ENCODE results near the gene QPCTL. TPM values are rescaled to one million over a fixed set of nuclear protein-coding genes. Genes with fewer than 3 reads are reported as not detected.

Gene QPCTL
- total and polyA plus RNA-seq, 10 of the 15 experiments (the other 5 are each of a cell fraction or from before 2014, with no cell fraction given), result 1.1 to 22.6 (median 11.2) TPM

DNA sequence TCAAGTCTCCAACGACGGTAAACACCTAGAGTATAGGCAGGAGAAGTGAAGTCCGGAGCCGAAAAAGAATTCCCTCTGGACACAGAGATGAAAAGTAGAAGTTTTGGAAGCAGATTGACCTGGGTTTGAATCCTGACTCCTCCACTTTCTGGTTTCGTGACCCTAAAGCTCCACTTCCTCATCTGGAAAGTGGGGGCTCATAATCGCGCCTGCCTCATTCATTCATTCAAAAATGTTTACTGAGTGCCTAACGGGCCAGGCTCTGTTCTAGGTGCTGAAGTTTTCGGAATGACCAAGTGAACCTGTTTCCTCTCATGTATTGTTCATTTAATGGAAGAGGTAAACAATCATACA lies 46.1 kb upstream of the QPCTL start:
- no TSS peak for BruUV-seq (replicated peaks)
- peak overlapping the region; percentile 24; the same call in 1 of the 2 replicates for H3K9ac ChIP-seq (ENCODE audit: control insufficient read depth, insufficient read depth, low read length)
- no peaks in the 10 kb centered on the region for H3K9me3 ChIP-seq (replicated peaks; ENCODE audit: control insufficient read depth, insufficient read depth, low read length)
- ChIA-PET CTCF (interaction anchor here (0.6 to 1.7 kb wide), 13 partner anchors 16 to 207 kb away, joined by 3 to 15 read pairs (median 5); partner anchors contain the start of genes FBXO46, QPCTL and SNRPD2), POLR2A (interaction anchor here (0.6 to 1.3 kb wide), 13 partner anchors 9 to 177 kb away, joined by 3 to 9 read pairs (median 4); partner anchors contain the start of genes GIPR, OPA3 and SIX5), RAD21 (ENCODE audit: unreplicated experiment) (interaction anchor here (0.8 to 2.2 kb wide), 16 partner anchors 22 to 207 kb away, joined by 3 to 14 read pairs (median 5); partner anchors contain the start of genes GIPR, QPCTL, SIX5 and SNRPD2), SMC1A (ENCODE audit: uncharacterized antibody, unreplicated experiment) (interaction anchor here (1.1 to 3.1 kb wide), 11 partner anchors 17 to 207 kb away, joined by 3 to 11 read pairs (median 3); partner anchors contain the start of gene QPCTL)
- WGBS (ENCODE audit: insufficient coverage, insufficient replicate concordance, low lambda C conversion rate, missing lambda C conversion rate), result 7% methylated on average over 9 of the region's 9 CpGs
- in situ Hi-C loops (cut with MboI) (loop anchor here (10.0 kb wide), 1 partner anchor 122 kb away; no protein-coding TSS in a partner anchor), intact Hi-C loops (cut with micrococcal nuclease; ENCODE audit: unreplicated experiment) (loop anchor here (10.0 kb wide), 1 partner anchor 242 kb away; the partner anchor contains the start of genes POLR1G and PPP1R13L)
- H3K4me2 ChIP-seq (ENCODE audit: control insufficient read depth, insufficient read depth), result peak overlapping the region; percentile 23
- H3K4me1 ChIP-seq (ENCODE audit: control insufficient read depth, insufficient read depth, low read length), result peaks cover 14% of the 10 kb centered on the region
- H3K27me3 ChIP-seq (replicated peaks in 1 of 2; ENCODE audit: control insufficient read depth in 2 of 2, insufficient read depth in 2 of 2, low read length in 1 of 2), result no peaks in the 10 kb centered on the region
- H2AFZ ChIP-seq (ENCODE audit: control insufficient read depth, low read depth, low read length), result peak overlapping the region; percentile 93
- H3K79me2 ChIP-seq (ENCODE audit: control insufficient read depth, insufficient read depth, low read length), result no peaks in the 10 kb centered on the region
- peak overlapping the region; percentile 63; the same call in 1 of the 2 replicates for H3K4me3 ChIP-seq
- H3K27ac ChIP-seq (ENCODE audit: control insufficient read depth, insufficient read depth), result no peak overlapping the region
- DNase-seq (ENCODE audit: low read depth, low spot score) (no peak), FAIRE-seq (peak; percentile 41), ATAC-seq (no peak)
- no peaks in the 10 kb centered on the region for H3K36me3 ChIP-seq (ENCODE audit: control insufficient read depth in 2 of 2, insufficient read depth in 2 of 2, low read length in 1 of 2)
- no peaks in the 10 kb centered on the region for H4K20me1 ChIP-seq (ENCODE audit: control insufficient read depth, insufficient read depth)
- TF ChIP-seq YBX1 (IDR thresholded peaks at IDR 0.05) (no peak), IKZF2 (IDR thresholded peaks at IDR 0.05) (peak in 1 of 2 experiments; percentile 15; a peak in 2 of 4 replicates), MTA3 (IDR thresholded peaks at IDR 0.05; ENCODE audit: borderline replicate concordance, low read length) (no peak), ZNF274 (IDR thresholded peaks at IDR 0.05; ENCODE audit: insufficient read depth, insufficient read length) (no peak), PAX5 (IDR thresholded peaks at IDR 0.05; ENCODE audit: borderline replicate concordance, low read depth, low read length) (no peak), POU2F2 (IDR thresholded peaks at IDR 0.05; ENCODE audit: borderline replicate concordance, low read depth, low read length) (no peak), ZNF24 (IDR thresholded peaks at IDR 0.05) (peak; percentile 95), EED (IDR thresholded peaks at IDR 0.05; ENCODE audit: low read depth) (peak; percentile 39; the same call in 1 of the 2 replicates), NBN (IDR thresholded peaks at IDR 0.05) (0 out of 2 replicates have a peak, but pooled peaks have one; percentile 10), MLLT1 (IDR thresholded peaks at IDR 0.05) (peak; percentile 3), SPI1 (IDR thresholded peaks at IDR 0.05; ENCODE audit: borderline replicate concordance, insufficient read depth, low read depth, low read length) (peak; percentile 79; the same call in 1 of the 2 replicates), E2F4 (IDR thresholded peaks at IDR 0.05; ENCODE audit: low read depth, low read length) (no peak), TAF1 (IDR thresholded peaks at IDR 0.05; ENCODE audit: borderline replicate concordance, low read depth, low read length) (no peak)
- TF ChIP-seq, protein P1, sequence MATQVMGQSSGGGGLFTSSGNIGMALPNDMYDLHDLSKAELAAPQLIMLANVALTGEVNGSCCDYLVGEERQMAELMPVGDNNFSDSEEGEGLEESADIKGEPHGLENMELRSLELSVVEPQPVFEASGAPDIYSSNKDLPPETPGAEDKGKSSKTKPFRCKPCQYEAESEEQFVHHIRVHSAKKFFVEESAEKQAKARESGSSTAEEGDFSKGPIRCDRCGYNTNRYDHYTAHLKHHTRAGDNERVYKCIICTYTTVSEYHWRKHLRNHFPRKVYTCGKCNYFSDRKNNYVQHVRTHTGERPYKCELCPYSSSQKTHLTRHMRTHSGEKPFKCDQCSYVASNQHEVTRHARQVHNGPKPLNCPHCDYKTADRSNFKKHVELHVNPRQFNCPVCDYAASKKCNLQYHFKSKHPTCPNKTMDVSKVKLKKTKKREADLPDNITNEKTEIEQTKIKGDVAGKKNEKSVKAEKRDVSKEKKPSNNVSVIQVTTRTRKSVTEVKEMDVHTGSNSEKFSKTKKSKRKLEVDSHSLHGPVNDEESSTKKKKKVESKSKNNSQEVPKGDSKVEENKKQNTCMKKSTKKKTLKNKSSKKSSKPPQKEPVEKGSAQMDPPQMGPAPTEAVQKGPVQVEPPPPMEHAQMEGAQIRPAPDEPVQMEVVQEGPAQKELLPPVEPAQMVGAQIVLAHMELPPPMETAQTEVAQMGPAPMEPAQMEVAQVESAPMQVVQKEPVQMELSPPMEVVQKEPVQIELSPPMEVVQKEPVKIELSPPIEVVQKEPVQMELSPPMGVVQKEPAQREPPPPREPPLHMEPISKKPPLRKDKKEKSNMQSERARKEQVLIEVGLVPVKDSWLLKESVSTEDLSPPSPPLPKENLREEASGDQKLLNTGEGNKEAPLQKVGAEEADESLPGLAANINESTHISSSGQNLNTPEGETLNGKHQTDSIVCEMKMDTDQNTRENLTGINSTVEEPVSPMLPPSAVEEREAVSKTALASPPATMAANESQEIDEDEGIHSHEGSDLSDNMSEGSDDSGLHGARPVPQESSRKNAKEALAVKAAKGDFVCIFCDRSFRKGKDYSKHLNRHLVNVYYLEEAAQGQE (IDR thresholded peaks at IDR 0.05; ENCODE audit: low read depth, low read length), result peak; percentile 67
- TF ChIP-seq, protein P2, sequence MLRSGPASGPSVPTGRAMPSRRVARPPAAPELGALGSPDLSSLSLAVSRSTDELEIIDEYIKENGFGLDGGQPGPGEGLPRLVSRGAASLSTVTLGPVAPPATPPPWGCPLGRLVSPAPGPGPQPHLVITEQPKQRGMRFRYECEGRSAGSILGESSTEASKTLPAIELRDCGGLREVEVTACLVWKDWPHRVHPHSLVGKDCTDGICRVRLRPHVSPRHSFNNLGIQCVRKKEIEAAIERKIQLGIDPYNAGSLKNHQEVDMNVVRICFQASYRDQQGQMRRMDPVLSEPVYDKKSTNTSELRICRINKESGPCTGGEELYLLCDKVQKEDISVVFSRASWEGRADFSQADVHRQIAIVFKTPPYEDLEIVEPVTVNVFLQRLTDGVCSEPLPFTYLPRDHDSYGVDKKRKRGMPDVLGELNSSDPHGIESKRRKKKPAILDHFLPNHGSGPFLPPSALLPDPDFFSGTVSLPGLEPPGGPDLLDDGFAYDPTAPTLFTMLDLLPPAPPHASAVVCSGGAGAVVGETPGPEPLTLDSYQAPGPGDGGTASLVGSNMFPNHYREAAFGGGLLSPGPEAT (IDR thresholded peaks at IDR 0.05; ENCODE audit: low read depth), result 0 out of 2 replicates have a peak, but pooled peaks have one; percentile 13
